H1 (cell line): ENCODE results near the gene NRIP2. TPM values are rescaled to one million over a fixed set of nuclear protein-coding genes. Genes with fewer than 3 reads are reported as not detected.

Source experiments
- CTCF ChIA-PET: fragments of 300-600 bp; sonication (Branson Sonifier 250); formaldehyde crosslinking; loops from one replicate; lab custom pipeline; 2021; ENCODE audit not compliant: partially characterized antibody; lab: Charles Lee
- POLR2A ChIA-PET: fragments of 300-600 bp; sonication (Branson Sonifier 250); formaldehyde crosslinking; loops from one replicate; lab custom pipeline; 2021; ENCODE audit warnings: inconsistent platforms; ENCODE audit not compliant: partially characterized antibody; lab: Charles Lee
- DNase-seq, 2 experiments: peaks; one replicate each; pipeline versions ENCODE4 v3.0.0 to v3.0.0-alpha.2; 2010 to 2022; ENCODE audit warnings: low spot score in 2 of 2, low read depth in 1 of 2, mixed read lengths in 1 of 2
- FAIRE-seq: peaks from 2 replicates; lab custom pipeline; 2011; peaks lifted over from hg19 to GRCh38; lab: Jason Lieb, UNC
- H2AFZ ChIP-seq: 2 replicates; pipeline ENCODE4 v1.8.1; 2012; ENCODE audit warnings: low read length, inconsistent platforms
- H2AK5ac ChIP-seq: 2 replicates; pipeline ENCODE4 v1.6.1; 2013; ENCODE audit warnings: low read depth, low read length
- H2BK120ac ChIP-seq: replicated peaks from 2 replicates; pipeline ENCODE3; 2013; ENCODE audit warnings: low read depth, low read length, inconsistent platforms
- H2BK12ac ChIP-seq: 2 replicates; pipeline ENCODE4 v1.6.1; 2013; ENCODE audit warnings: low read depth, low read length
- H2BK15ac ChIP-seq: 2 replicates; pipeline ENCODE4 v1.6.1; 2013; ENCODE audit warnings: low read length
- H2BK20ac ChIP-seq: 2 replicates; pipeline ENCODE4 v1.6.1; 2013; ENCODE audit warnings: low read length
- H2BK5ac ChIP-seq: 2 replicates; pipeline ENCODE4 v1.6.1; 2013; ENCODE audit warnings: low read depth, low read length
- H3K14ac ChIP-seq: 2 replicates; pipeline ENCODE4 v1.6.1; 2013; ENCODE audit warnings: inconsistent platforms; ENCODE audit not compliant: insufficient read length
- H3K18ac ChIP-seq: 2 replicates; pipeline ENCODE4 v1.6.1; 2013; ENCODE audit warnings: low read length; ENCODE audit errors: extremely low read depth
- H3K23ac ChIP-seq: 2 replicates; pipeline ENCODE4 v1.6.1; 2013; ENCODE audit warnings: inconsistent platforms; ENCODE audit not compliant: insufficient read length
- H3K23me2 ChIP-seq: 2 replicates; pipeline ENCODE4 v1.6.1; 2013; ENCODE audit warnings: low read depth, low read length
- H3K27ac ChIP-seq: 2 replicates; pipeline ENCODE4 v1.6.1; 2011; ENCODE audit warnings: low read depth, low read length, inconsistent platforms
- H3K27me3 ChIP-seq, 4 experiments: replicated peaks in 1 of 4; 1 replicate in 1 of 4; 2 replicates in 3 of 4; pipeline versions ENCODE4 v1.6.1 to v1.8.1; 2011 to 2013; ENCODE audit warnings: low read length in 3 of 4, mild to moderate bottlenecking in 3 of 4, inconsistent platforms in 2 of 4, mixed read lengths in 2 of 4, moderate library complexity in 1 of 4; ENCODE audit not compliant: control insufficient read depth in 3 of 4, insufficient read depth in 3 of 4; ENCODE audit errors: extremely low read depth in 1 of 4
- H3K36me3 ChIP-seq, 4 experiments: 2 replicates each; pipeline versions ENCODE4 v1.6.1 to v1.8.1; 2011 to 2013; ENCODE audit warnings: mild to moderate bottlenecking in 4 of 4, low read length in 3 of 4, moderate library complexity in 2 of 4, control low read depth in 1 of 4, inconsistent platforms in 1 of 4; ENCODE audit not compliant: insufficient read depth in 4 of 4, control insufficient read depth in 2 of 4
- H3K4ac ChIP-seq: replicated peaks from 2 replicates; pipeline ENCODE3; 2013; ENCODE audit warnings: low read length, low read depth, mixed read lengths, inconsistent platforms; ENCODE audit not compliant: insufficient read length
- H3K4me1 ChIP-seq, 4 experiments: replicated peaks in 1 of 4; 1 replicate in 1 of 4; 2 replicates in 3 of 4; pipeline versions ENCODE4 v1.6.1 to v1.8.1; 2011 to 2013; ENCODE audit warnings: low read length in 3 of 4, inconsistent platforms in 2 of 4, mixed read lengths in 1 of 4; ENCODE audit not compliant: insufficient read depth in 4 of 4, control insufficient read depth in 3 of 4
- H3K4me2 ChIP-seq, 2 experiments: 2 replicates each; pipeline versions ENCODE4 v1.6.1 to v1.8.1; 2011 to 2013; ENCODE audit warnings: low read depth in 2 of 2, low read length in 2 of 2, control low read depth in 1 of 2, inconsistent platforms in 1 of 2, mild to moderate bottlenecking in 1 of 2; ENCODE audit not compliant: insufficient read depth in 1 of 2
- H3K4me3 ChIP-seq, 4 experiments: fragments of 200-600, 300-600 bp in 1 of 4; sonication (generic), shearing (Covaris generic), sonication (Bioruptor Twin) in 1 of 4; 2 replicates each; pipeline versions ENCODE4 v1.5.1 to v1.8.1; 2011 to 2016; ENCODE audit warnings: low read length in 4 of 4, low read depth in 3 of 4, control low read depth in 2 of 4, inconsistent platforms in 2 of 4, mild to moderate bottlenecking in 2 of 4, mixed read lengths in 1 of 4, moderate library complexity in 1 of 4; ENCODE audit not compliant: insufficient read depth in 2 of 4; ENCODE audit errors: extremely low read depth in 1 of 4
- H3K56ac ChIP-seq: replicated peaks from 2 replicates; pipeline ENCODE3; 2013; ENCODE audit warnings: low read depth, mild to moderate bottlenecking, mixed read lengths, low read length, inconsistent platforms; ENCODE audit not compliant: insufficient read length
- H3K79me1 ChIP-seq: 2 replicates; pipeline ENCODE4 v1.6.1; 2013; ENCODE audit warnings: low read depth, low read length, control low read depth
- H3K79me2 ChIP-seq, 2 experiments: 2 replicates each; pipeline versions ENCODE4 v1.6.1 to v1.8.1; 2012 to 2013; ENCODE audit warnings: low read length in 2 of 2, mild to moderate bottlenecking in 2 of 2, inconsistent platforms in 1 of 2; ENCODE audit not compliant: insufficient read depth in 2 of 2, control insufficient read depth in 1 of 2
- H3K9ac ChIP-seq, 4 experiments: replicated peaks in 1 of 4; 1 replicate in 1 of 4; 2 replicates in 3 of 4; pipeline versions ENCODE4 v1.6.1 to v1.8.1; 2011 to 2013; ENCODE audit warnings: low read depth in 3 of 4, low read length in 3 of 4, control low read depth in 2 of 4, mild to moderate bottlenecking in 2 of 4, moderate library complexity in 2 of 4, inconsistent platforms in 1 of 4; ENCODE audit errors: extremely low read depth in 1 of 4
- H3K9me3 ChIP-seq, 2 experiments: 2 replicates each; pipeline versions ENCODE4 v1.6.1 to v1.8.1; 2012 to 2013; ENCODE audit warnings: mild to moderate bottlenecking in 2 of 2, moderate library complexity in 2 of 2, control low read depth in 1 of 2, inconsistent platforms in 1 of 2, low read depth in 1 of 2, low read length in 1 of 2, mixed read lengths in 1 of 2; ENCODE audit not compliant: insufficient read depth in 2 of 2
- H4K20me1 ChIP-seq, 2 experiments: replicated peaks in 1 of 2; 2 replicates each; pipeline versions ENCODE3 to v1.8.1; 2011 to 2013; ENCODE audit warnings: inconsistent platforms in 2 of 2, low read length in 2 of 2, mild to moderate bottlenecking in 1 of 2; ENCODE audit not compliant: insufficient read depth in 2 of 2, control insufficient read depth in 1 of 2
- H4K5ac ChIP-seq: 2 replicates; pipeline ENCODE4 v1.6.1; 2013; ENCODE audit warnings: low read length, low read depth, mixed read lengths, inconsistent platforms; ENCODE audit not compliant: insufficient read length
- H4K8ac ChIP-seq: 2 replicates; pipeline ENCODE4 v1.8.0; 2013; ENCODE audit warnings: mild to moderate bottlenecking, moderate library complexity, low read length, inconsistent platforms; ENCODE audit not compliant: insufficient read depth; ENCODE audit errors: extremely low read depth
- H4K91ac ChIP-seq: replicated peaks from 2 replicates; pipeline ENCODE3; 2013; ENCODE audit warnings: low read length, mixed read lengths, inconsistent platforms; ENCODE audit not compliant: insufficient read length
- CBX8 ChIP-seq: fragments of 300-800, 300-1000 bp; sonication (generic); IDR thresholded peaks from 2 replicates; pipeline ENCODE4 v1.7.1; 2016; ENCODE audit warnings: low read depth, low read length, borderline replicate concordance
- CEBPB ChIP-seq: IDR thresholded peaks from 2 replicates; pipeline ENCODE4 v1.6.1; 2012; ENCODE audit warnings: low read depth, low read length
- KDM1A ChIP-seq: fragments of 200-600, 300-600 bp; sonication (generic); IDR thresholded peaks from 2 replicates; pipeline ENCODE4 v1.7.1; 2016; ENCODE audit warnings: mild to moderate bottlenecking, low read length, borderline replicate concordance
- MAFK ChIP-seq: IDR thresholded peaks from 2 replicates; pipeline ENCODE4 v1.6.1; 2012; ENCODE audit warnings: low read depth, mild to moderate bottlenecking, improper control_type of control experiment, low read length
- PHF8 ChIP-seq: fragments of 200-600 bp; sonication (generic); conservative IDR thresholded peaks from 2 replicates; pipeline ENCODE4 v1.7.1; 2012; ENCODE audit warnings: low read depth, mild to moderate bottlenecking, inconsistent platforms, low read length, moderate library complexity
- SP4 ChIP-seq: IDR thresholded peaks from 2 replicates; pipeline ENCODE4 v1.6.1; 2012; ENCODE audit warnings: low read length, inconsistent platforms
- WGBS, 2 experiments: shearing (Covaris generic) in 1 of 2; methylation state at CpG; one replicate each; pipeline versions ENCODE4 v1.1.6 to v1.1.7; 2013 to 2015; ENCODE audit warnings: low lambda C conversion rate in 2 of 2, mixed read lengths in 2 of 2, inconsistent platforms in 1 of 2, low coverage in 1 of 2, missing lambda C conversion rate in 1 of 2; ENCODE audit not compliant: insufficient replicate concordance in 2 of 2, insufficient coverage in 1 of 2, insufficient read length in 1 of 2; ENCODE audit errors: extremely low coverage in 1 of 2, missing lambda C conversion rate in 1 of 2; 5-methylcytosine and 5-hydroxymethylcytosine counted together
- polyA plus RNA-seq, 7 experiments: library from polyadenylated mRNA; depleted of rRNA in 3 of 7; stranded (reverse) in 5 of 7; unstranded in 2 of 7; fragments of >200 nt in 5 of 7; fragments of 200-250 nt in 2 of 7; gene quantifications; 1 replicate in 5 of 7; 2 replicates in 1 of 7; 4 replicates in 1 of 7; pipeline versions ENCODE4 v1.2.1 to v1.2.3, GENCODE V29; 2011 to 2013; ENCODE audit warnings: missing spikeins in 2 of 7, mixed read lengths in 2 of 7
- total RNA-seq: library from RNA; stranded (reverse); fragmentation: NEBNext Ultra II Directional; extraction: Animal tissue kit (Norgen Biotek cat#: 25700); gene quantifications from 2 replicates; pipeline ENCODE4 v1.2.1, GENCODE V29; 2021

NRIP2 gene
- total and polyA plus RNA-seq, 2 of the 8 experiments (the other 6 are each of a cell fraction or from before 2014, with no cell fraction given), result 0.06 TPM; not detected in 1

GRCh38 chr12:2851931-2852330 lies 17.1 kb upstream of the NRIP2 start:
- no peak overlapping the region for H2AFZ ChIP-seq

More at GRCh38 chr12:2851931-2852330, 17.1 kb upstream of the NRIP2 start:
- Histone ChIP-seq H3K4ac (no peak overlapping the region), H3K27ac (no peak overlapping the region), H4K20me1 (no peaks in the 10 kb centered on the region), H3K79me1 (no peaks in the 10 kb centered on the region), H2BK15ac (no peak overlapping the region), H3K4me1 (peaks cover 0 to 4% (median under 1%) of the 10 kb centered on the region in 4 experiments; a peak in 4 of 7 replicates), H3K79me2 (no peaks in the 10 kb centered on the region), H2BK12ac (0 out of 2 replicates have a peak overlapping the region, but pooled peaks have one; percentile 7), H2AK5ac (no peak overlapping the region), H3K4me3 (no peak overlapping the region), H3K9ac (no peak overlapping the region), H2BK20ac (no peak overlapping the region), H4K8ac (no peak overlapping the region), H3K56ac (no peak overlapping the region), H2BK120ac (no peak overlapping the region), H2BK5ac (no peak overlapping the region), H4K91ac (no peak overlapping the region), H3K4me2 (no peak overlapping the region), H3K18ac (no peak overlapping the region), H3K14ac (no peak overlapping the region), H3K27me3 (no peaks in the 10 kb centered on the region), H4K5ac (no peak overlapping the region), H3K9me3 (no peaks in the 10 kb centered on the region), H3K36me3 (no peaks in the 10 kb centered on the region), H3K23me2 (no peaks in the 10 kb centered on the region)
- no peak for DNase-seq
- CTCF ChIA-PET, result interaction anchor here (0.6 to 1.7 kb wide), 7 partner anchors 24 to 292 kb away, joined by 3 to 5 read pairs (median 4); no protein-coding TSS in a partner anchor
- POLR2A ChIA-PET, result no interaction called here
- no peak for FAIRE-seq
- 89% methylated on average over 3 of the region's 3 CpGs; no CpG with 5 or more reads in 1 of the 2 experiments for WGBS, 2 experiments
- no peak for TF ChIP-seq CBX8
- TF ChIP-seq CEBPB, result no peak
- TF ChIP-seq SP4, result no peak
- no peak for TF ChIP-seq MAFK
- no peak for TF ChIP-seq KDM1A
- no peak for TF ChIP-seq PHF8
- TF ChIP-seq, all 59 proteins: peak for 0
- no peak overlapping the region for H3K23ac ChIP-seq
